Thyroid gland (tissue), 4 donors: ENCODE results near the gene ZNF81. TPM values are rescaled to one million over a fixed set of nuclear protein-coding genes. Genes with fewer than 3 reads are reported as not detected.
A peak's percentile ranks its signal among the peaks of the same experiment; 100 is the strongest.

Experiments
- DNase-seq, 2 donors: peaks; one replicate each; pipeline ENCODE4 v3.0.0-alpha.2; 2019
- H3K27ac ChIP-seq, 3 donors: fragments of 200-600 bp; sonication (generic); 1 replicate in 2 of 3; 2 replicates in 1 of 3; pipeline ENCODE4 v1.5.1; 2016 to 2019; ENCODE audit warnings: mild to moderate bottlenecking in 1 of 3, moderate library complexity in 1 of 3
- H3K27me3 ChIP-seq: fragments of 200-600 bp; sonication (generic); one replicate; pipeline ENCODE4 v1.5.1; 2019
- H3K36me3 ChIP-seq, 2 donors: fragments of 200-600 bp; sonication (generic); one replicate each; pipeline ENCODE4 v1.5.1; 2016 to 2019
- H3K4me1 ChIP-seq, 2 donors: fragments of 200-600 bp; sonication (generic); one replicate each; pipeline ENCODE4 v1.5.1; 2017 to 2019
- H3K4me3 ChIP-seq, 3 donors: fragments of 200-600 bp; sonication (generic); replicated peaks in 1 of 3; 1 replicate in 2 of 3; 2 replicates in 1 of 3; pipeline ENCODE4 v1.5.1; 2016; ENCODE audit warnings: mild to moderate bottlenecking in 1 of 3
- H3K9me3 ChIP-seq: fragments of 200-600 bp; sonication (generic); one replicate; pipeline ENCODE4 v1.5.1; 2017
- POLR2A ChIP-seq, 2 donors: fragments of 450-650 bp; IDR thresholded peaks; one replicate each; pipeline ENCODE4 v1.6.1; 2017; ENCODE audit warnings: antibody characterized with exemption in 2 of 2, mild to moderate bottlenecking in 2 of 2, moderate library complexity in 1 of 2
- WGBS, 2 donors: methylation state at CpG; one replicate each; pipeline ENCODE4 v1.1.5; 2017; 5-methylcytosine and 5-hydroxymethylcytosine counted together
- intact Hi-C: fragments of 100-400 bp; cut with DNase I; formaldehyde crosslinking; loops from one replicate; pipeline ENCODE4 v1.15.1; 2023
- total RNA-seq, 4 donors: library from RNA; depleted of rRNA; stranded (reverse); fragments of >200 nt; gene quantifications; one replicate each; pipeline ENCODE4 v1.2.3, GENCODE V29; 2016
- TF ChIP-seq, protein P1 (sequence below), 6 experiments: fragments of 200-600 bp in 3 of 6; fragments of 450-650 bp in 3 of 6; sonication (generic) in 3 of 6; IDR thresholded peaks; one replicate each; pipeline ENCODE4 v1.5.1; 2016 to 2019; ENCODE audit warnings: antibody characterized with exemption in 6 of 6, mild to moderate bottlenecking in 2 of 6, inconsistent platforms in 1 of 6, moderate library complexity in 1 of 6

The ZNF81 gene
- total RNA-seq, 4 donors from 2014 or later, result 7.1 to 17.8 (median 12.2) TPM

DNA sequence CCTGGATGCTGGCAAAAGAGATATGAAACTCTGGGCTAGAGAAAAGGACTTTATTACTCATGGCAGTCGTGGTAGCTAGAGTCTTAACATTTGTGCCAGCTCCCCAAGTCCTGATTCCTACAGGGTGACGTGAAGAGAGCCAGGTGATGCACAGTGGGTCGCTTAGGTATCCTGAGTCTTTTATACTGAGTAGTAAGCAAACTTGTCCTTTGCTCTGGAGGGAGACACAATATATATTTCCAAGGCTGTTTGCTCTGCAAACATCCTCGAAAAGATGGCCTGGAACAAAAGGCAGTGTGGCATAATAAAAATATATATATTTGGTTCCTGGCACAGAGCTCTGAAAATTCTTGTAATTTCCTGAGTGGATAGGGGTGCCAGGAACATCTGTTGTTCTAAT, 23.0 kb downstream of the ZNF81 start:
- 67 to 94% methylated on average over 4 of the region's 4 CpGs for WGBS, 2 donors
- Histone ChIP-seq H3K36me3 (no peaks in the 10 kb centered on the region), H3K4me3 (no peak overlapping the region), H3K27me3 (no peaks in the 10 kb centered on the region), H3K4me1 (peaks cover 0 to 3% of the 10 kb centered on the region in 2 donors), H3K9me3 (no peaks in the 10 kb centered on the region), H3K27ac (no peak overlapping the region)
- intact Hi-C loops, result no loop called here
- TF ChIP-seq, protein P1, sequence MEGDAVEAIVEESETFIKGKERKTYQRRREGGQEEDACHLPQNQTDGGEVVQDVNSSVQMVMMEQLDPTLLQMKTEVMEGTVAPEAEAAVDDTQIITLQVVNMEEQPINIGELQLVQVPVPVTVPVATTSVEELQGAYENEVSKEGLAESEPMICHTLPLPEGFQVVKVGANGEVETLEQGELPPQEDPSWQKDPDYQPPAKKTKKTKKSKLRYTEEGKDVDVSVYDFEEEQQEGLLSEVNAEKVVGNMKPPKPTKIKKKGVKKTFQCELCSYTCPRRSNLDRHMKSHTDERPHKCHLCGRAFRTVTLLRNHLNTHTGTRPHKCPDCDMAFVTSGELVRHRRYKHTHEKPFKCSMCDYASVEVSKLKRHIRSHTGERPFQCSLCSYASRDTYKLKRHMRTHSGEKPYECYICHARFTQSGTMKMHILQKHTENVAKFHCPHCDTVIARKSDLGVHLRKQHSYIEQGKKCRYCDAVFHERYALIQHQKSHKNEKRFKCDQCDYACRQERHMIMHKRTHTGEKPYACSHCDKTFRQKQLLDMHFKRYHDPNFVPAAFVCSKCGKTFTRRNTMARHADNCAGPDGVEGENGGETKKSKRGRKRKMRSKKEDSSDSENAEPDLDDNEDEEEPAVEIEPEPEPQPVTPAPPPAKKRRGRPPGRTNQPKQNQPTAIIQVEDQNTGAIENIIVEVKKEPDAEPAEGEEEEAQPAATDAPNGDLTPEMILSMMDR (IDR thresholded peaks at IDR 0.05), result no peak
- TF ChIP-seq POLR2A (IDR thresholded peaks at IDR 0.05), result no peak
- DNase-seq, result no peak

DNA sequence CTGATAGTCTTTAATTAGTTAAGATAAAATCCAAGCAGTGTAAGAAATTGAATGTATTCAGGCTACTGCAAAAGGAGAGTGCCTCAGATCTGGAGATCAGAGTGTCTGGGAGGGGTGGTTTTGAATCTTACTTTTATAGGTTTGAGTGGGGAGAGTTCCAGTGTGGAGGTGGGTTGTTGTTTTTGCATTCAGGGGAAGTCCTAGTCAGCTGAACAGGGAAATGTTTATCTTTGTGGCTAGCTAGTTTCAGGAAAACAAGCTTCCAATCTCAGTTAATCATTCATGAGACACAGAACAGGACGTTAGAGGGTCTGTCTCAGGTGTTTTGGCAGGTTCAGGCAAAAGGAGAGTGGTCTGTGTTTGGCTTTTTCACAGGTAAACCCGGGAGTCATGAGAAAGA, 26.0 kb downstream of the ZNF81 start:
- no peaks in the 10 kb centered on the region for H3K36me3 ChIP-seq
- WGBS, 2 donors, result 20 to 59% methylated on average over 2 of the region's 2 CpGs
- H3K4me3 ChIP-seq, result no peak overlapping the region
- no peak overlapping the region for H3K27ac ChIP-seq
- no peaks in the 10 kb centered on the region for H3K9me3 ChIP-seq
- intact Hi-C loops, result no loop called here
- no peak for TF ChIP-seq POLR2A (IDR thresholded peaks at IDR 0.05)
- TF ChIP-seq, protein P1 (IDR thresholded peaks at IDR 0.05), result no peak
- H3K4me1 ChIP-seq, result peaks cover 0 to 3% of the 10 kb centered on the region in 2 donors
- no peak for DNase-seq
- no peaks in the 10 kb centered on the region for H3K27me3 ChIP-seq

DNA sequence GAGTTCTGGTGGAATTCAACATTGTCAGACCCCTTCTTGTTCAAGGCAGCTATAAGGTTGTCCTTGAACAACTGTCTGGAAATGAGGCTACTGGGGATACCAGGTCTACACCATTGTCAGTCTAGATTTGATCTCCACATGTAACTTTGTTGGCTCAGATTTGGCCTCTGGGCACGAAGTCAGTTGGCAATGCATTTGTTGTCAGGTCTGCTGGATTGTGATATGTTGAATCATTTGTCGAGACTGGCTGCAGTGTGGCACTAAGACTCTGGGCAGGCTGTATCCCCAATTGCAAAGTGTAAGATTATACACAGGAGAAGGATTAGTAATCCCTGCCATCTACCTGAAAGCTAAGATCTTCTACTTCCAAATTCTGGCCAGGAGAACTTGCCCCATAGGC, 26.5 kb downstream of the ZNF81 start:
- intact Hi-C loops, result no loop called here
- Histone ChIP-seq H3K4me1 (peaks cover 0 to 3% of the 10 kb centered on the region in 2 donors), H3K36me3 (no peaks in the 10 kb centered on the region), H3K9me3 (no peaks in the 10 kb centered on the region), H3K27ac (no peak overlapping the region), H3K4me3 (no peak overlapping the region), H3K27me3 (no peaks in the 10 kb centered on the region)
- peak in 1 of 2 donors; percentile 35 for DNase-seq
- WGBS, 2 donors, result 48% methylated on average over 2 of the region's 2 CpGs; no CpG with 5 or more reads in 1 of the 2 donors
- no peak for TF ChIP-seq POLR2A (IDR thresholded peaks at IDR 0.05)
- TF ChIP-seq, protein P1 (IDR thresholded peaks at IDR 0.05), result no peak

DNA sequence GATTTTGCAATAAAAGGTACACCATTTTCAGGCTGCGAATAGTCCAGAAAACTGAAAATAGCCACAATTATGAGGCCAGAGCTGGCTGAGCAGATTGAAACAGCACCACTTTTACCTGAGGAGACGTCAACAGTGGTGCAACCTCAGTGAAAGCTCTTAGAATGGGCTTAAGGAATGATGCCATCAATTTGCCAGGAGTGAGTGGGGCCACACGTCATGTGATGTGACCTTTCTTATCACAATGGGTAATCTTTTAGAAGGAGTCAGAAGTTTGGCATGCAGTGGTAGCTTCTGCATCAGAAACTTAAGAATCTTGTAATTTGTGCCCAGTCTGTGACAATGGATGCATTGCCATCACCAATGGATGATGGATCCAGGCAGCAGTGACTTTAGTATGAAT, 27.6 kb downstream of the ZNF81 start:
- Histone ChIP-seq H3K36me3 (no peaks in the 10 kb centered on the region), H3K9me3 (no peaks in the 10 kb centered on the region), H3K27me3 (no peaks in the 10 kb centered on the region), H3K4me3 (no peak overlapping the region), H3K4me1 (peaks cover 0 to 3% of the 10 kb centered on the region in 2 donors), H3K27ac (no peak overlapping the region)
- DNase-seq, result no peak
- no peak for TF ChIP-seq POLR2A (IDR thresholded peaks at IDR 0.05)
- TF ChIP-seq, protein P1 (IDR thresholded peaks at IDR 0.05), result no peak
- 90 to 100% methylated on average over 3 of the region's 3 CpGs for WGBS, 2 donors
- intact Hi-C loops, result no loop called here

DNA sequence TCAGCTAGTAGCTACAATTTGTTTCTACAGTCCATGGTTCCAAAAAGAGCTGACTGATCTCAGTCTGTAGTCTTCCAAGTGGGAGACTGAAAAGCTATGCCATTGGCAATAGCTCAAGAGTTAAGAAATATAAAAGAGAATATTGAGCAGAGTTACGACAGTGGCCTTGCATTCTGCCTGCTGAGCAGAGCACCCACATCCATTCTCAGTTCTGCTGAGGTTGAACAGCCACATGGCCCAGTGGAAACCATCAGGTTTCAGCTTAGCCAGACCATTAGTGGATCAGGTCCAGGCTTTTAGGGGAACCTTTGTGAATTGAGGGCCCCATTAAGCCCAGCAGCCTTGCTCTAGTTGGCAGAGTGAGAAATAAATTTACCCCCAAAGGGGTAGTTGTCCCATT, 28.1 kb downstream of the ZNF81 start:
- intact Hi-C loops, result no loop called here
- TF ChIP-seq, protein P1 (IDR thresholded peaks at IDR 0.05), result no peak
- no peaks in the 10 kb centered on the region for H3K9me3 ChIP-seq
- no peak overlapping the region for H3K4me3 ChIP-seq
- H3K27me3 ChIP-seq, result no peaks in the 10 kb centered on the region
- no peaks in the 10 kb centered on the region for H3K36me3 ChIP-seq
- WGBS, 2 donors, result 80 to 100% methylated on average over 1 of the region's 1 CpG
- peaks cover 0 to 3% of the 10 kb centered on the region in 2 donors for H3K4me1 ChIP-seq
- DNase-seq, result no peak
- no peak overlapping the region for H3K27ac ChIP-seq
